Common myeloid progenitor, CD34-positive (primary cell): ENCODE results near the gene DGCR6L.

Experiments used
- CTCF ChIA-PET: fragments of 350-600 bp; sonication (Branson Sonifier 250); formaldehyde crosslinking; loops from one replicate; lab custom pipeline; 2021; ENCODE audit warnings: antibody characterized with exemption; lab: Charles Lee
- POLR2A ChIA-PET: fragments of 350-600 bp; sonication (Branson Sonifier 250); formaldehyde crosslinking; loops from one replicate; lab custom pipeline; 2021; ENCODE audit warnings: antibody characterized with exemption; lab: Charles Lee
- DNase-seq, 3 donors: peaks; one replicate each; pipeline versions ENCODE4 v3.0.0 to v3.0.0-alpha.2; 2013
- H3K27ac ChIP-seq, 2 experiments: 1 replicate in 1 of 2; 2 replicates in 1 of 2; pipeline ENCODE4 v1.7.0; 2013; ENCODE audit warnings: inconsistent platforms in 2 of 2, low read length in 2 of 2, mild to moderate bottlenecking in 2 of 2, low read depth in 1 of 2, moderate library complexity in 1 of 2; ENCODE audit not compliant: severe bottlenecking in 2 of 2, insufficient read depth in 1 of 2, poor library complexity in 1 of 2
- H3K27me3 ChIP-seq, 5 experiments: replicated peaks in 2 of 5; 1 replicate in 3 of 5; 2 replicates in 2 of 5; pipeline versions ENCODE4 v1.6.1 to v1.7.0; 2013; ENCODE audit warnings: low read length in 4 of 5, mild to moderate bottlenecking in 2 of 5, moderate library complexity in 2 of 5, inconsistent platforms in 1 of 5; ENCODE audit not compliant: insufficient read depth in 5 of 5, control insufficient read depth in 4 of 5
- H3K36me3 ChIP-seq, 4 experiments: 1 replicate in 2 of 4; 2 replicates in 2 of 4; pipeline versions ENCODE4 v1.6.1 to v1.7.0; 2013; ENCODE audit warnings: low read length in 3 of 4, control low read depth in 1 of 4, mild to moderate bottlenecking in 1 of 4; ENCODE audit not compliant: control insufficient read depth in 4 of 4, insufficient read depth in 4 of 4
- H3K4me1 ChIP-seq, 4 experiments: 1 replicate in 3 of 4; 2 replicates in 1 of 4; pipeline versions ENCODE4 v1.6.1 to v1.7.1; 2013; ENCODE audit warnings: low read length in 3 of 4, mild to moderate bottlenecking in 3 of 4, control low read depth in 1 of 4, inconsistent platforms in 1 of 4, moderate library complexity in 1 of 4; ENCODE audit not compliant: control insufficient read depth in 4 of 4, insufficient read depth in 4 of 4; ENCODE audit errors: control extremely low read depth in 1 of 4
- H3K4me3 ChIP-seq, 7 experiments: 1 replicate in 4 of 7; 2 replicates in 3 of 7; pipeline versions ENCODE4 v1.5.1 to v1.7.0; 2013; ENCODE audit warnings: mild to moderate bottlenecking in 7 of 7, low read length in 6 of 7, moderate library complexity in 6 of 7, inconsistent platforms in 2 of 7, low read depth in 2 of 7, control low read depth in 1 of 7; ENCODE audit not compliant: insufficient read depth in 4 of 7, control insufficient read depth in 1 of 7; ENCODE audit errors: extremely low read depth in 1 of 7
- H3K9me3 ChIP-seq, 5 experiments: 1 replicate in 4 of 5; 2 replicates in 1 of 5; pipeline versions ENCODE4 v1.6.1 to v1.7.1; 2013; ENCODE audit warnings: low read length in 4 of 5, mild to moderate bottlenecking in 2 of 5, inconsistent platforms in 1 of 5, low read depth in 1 of 5, moderate library complexity in 1 of 5; ENCODE audit not compliant: control insufficient read depth in 4 of 5, insufficient read depth in 2 of 5; ENCODE audit errors: control extremely low read depth in 1 of 5
- WGBS: methylation state at CpG from one replicate; pipeline ENCODE4 v1.1.5; 2013; ENCODE audit not compliant: insufficient coverage; 5-methylcytosine and 5-hydroxymethylcytosine counted together

The DGCR6L gene

GRCh38 chr22:20302438-20303228, 17.2 kb downstream of the DGCR6L start:
- POLR2A ChIA-PET: no interaction called here
- CTCF ChIA-PET: no interaction called here

GRCh38 chr22:20299746-20300136, 20.1 kb downstream of the DGCR6L start:
- peak overlapping the region; percentile 31 to 77 (median 66) for H3K4me3 ChIP-seq
- DNase-seq: peak in 1 of 3 donors; percentile 24
- H3K27ac ChIP-seq: no peak overlapping the region
- 0% methylated on average over 34 of the region's 52 CpGs for WGBS
- H3K4me1 ChIP-seq: peaks cover 0 to 14% (median 14%) of the 10 kb centered on the region in 4 experiments
- H3K36me3 ChIP-seq: no peaks in the 10 kb centered on the region
- ChIA-PET CTCF (no interaction called here), POLR2A (no interaction called here)
- no peaks in the 10 kb centered on the region for H3K9me3 ChIP-seq
- peaks cover 0 to 12% (median 0%) of the 10 kb centered on the region in 5 experiments for H3K27me3 ChIP-seq

More at GRCh38 chr22:20302438-20303228, 17.2 kb downstream of the DGCR6L start:
- H3K27me3 ChIP-seq: peaks cover 0 to 4% (median 0%) of the 10 kb centered on the region in 5 experiments
- H3K4me1 ChIP-seq: peaks cover 0 to 17% (median 15%) of the 10 kb centered on the region in 4 experiments
- no peak overlapping the region for H3K4me3 ChIP-seq
- no peak overlapping the region for H3K27ac ChIP-seq
- DNase-seq: no peak
- 92% methylated on average over 6 of the region's 13 CpGs for WGBS
- H3K9me3 ChIP-seq: no peaks in the 10 kb centered on the region
- H3K36me3 ChIP-seq: no peaks in the 10 kb centered on the region

- Histone ChIP-seq H3K36me3 (no peaks in the 10 kb centered on the region), H3K27me3 (peaks cover 0 to 12% (median 0%) of the 10 kb centered on the region in 5 experiments), H3K4me3 (peak overlapping the region; percentile 31 to 77 (median 66)), H3K27ac (no peak overlapping the region), H3K9me3 (no peaks in the 10 kb centered on the region), H3K4me1 (peaks cover 0 to 14% (median 14%) of the 10 kb centered on the region in 4 experiments)
- POLR2A ChIA-PET: no interaction called here
- 6% methylated on average over 67 of the region's 90 CpGs for WGBS
- CTCF ChIA-PET: no interaction called here
- DNase-seq: peak; percentile 81 to 93 (median 91)
Observed at GRCh38 chr22:20298803-20299745, 20.8 kb downstream of the DGCR6L start.

GRCh38 chr22:20298110-20298802, 21.6 kb downstream of the DGCR6L start:
- H3K36me3 ChIP-seq: no peaks in the 10 kb centered on the region
- H3K27ac ChIP-seq: no peak overlapping the region
- 86% methylated on average over 19 of the region's 25 CpGs for WGBS
- H3K4me3 ChIP-seq: peak overlapping the region in 2 of 7 experiments; percentile 69 to 77
- ChIA-PET CTCF (no interaction called here), POLR2A (no interaction called here)
- DNase-seq: no peak
- H3K27me3 ChIP-seq: peaks cover 0 to 12% (median 0%) of the 10 kb centered on the region in 5 experiments
- H3K4me1 ChIP-seq: peaks cover 0 to 14% (median 14%) of the 10 kb centered on the region in 4 experiments
- H3K9me3 ChIP-seq: no peaks in the 10 kb centered on the region

GRCh38 chr22:20297414-20298109, 22.3 kb downstream of the DGCR6L start:
- no peaks in the 10 kb centered on the region for H3K36me3 ChIP-seq
- 90% methylated on average over 4 of the region's 9 CpGs for WGBS
- no peak for DNase-seq
- H3K9me3 ChIP-seq: no peaks in the 10 kb centered on the region
- H3K4me1 ChIP-seq: peaks cover 0 to 14% (median 14%) of the 10 kb centered on the region in 4 experiments
- peaks cover 0 to 12% (median 0%) of the 10 kb centered on the region in 5 experiments for H3K27me3 ChIP-seq
- no peak overlapping the region for H3K27ac ChIP-seq
- ChIA-PET POLR2A (no interaction called here), CTCF (no interaction called here)
- no peak overlapping the region for H3K4me3 ChIP-seq

- Histone ChIP-seq H3K4me1 (peaks cover 0 to 14% (median 14%) of the 10 kb centered on the region in 4 experiments), H3K27ac (no peak overlapping the region), H3K36me3 (no peaks in the 10 kb centered on the region), H3K27me3 (peaks cover 0 to 12% (median 0%) of the 10 kb centered on the region in 5 experiments), H3K9me3 (no peaks in the 10 kb centered on the region), H3K4me3 (no peak overlapping the region)
- DNase-seq: no peak
- ChIA-PET POLR2A (no interaction called here), CTCF (interaction anchor here (2.6 kb wide), 1 partner anchor 140 kb away, joined by 7 read pairs; no protein-coding TSS in a partner anchor)
- whole genome bisulfite sequencing: 100% methylated on average over 9 of the region's 9 CpGs
Observed at GRCh38 chr22:20296598-20296997, 23.3 kb downstream of the DGCR6L start.
